Smooth muscle cell (in vitro differentiated cells): Measurements from ENCODE around the gene ANP32D. TPM values are rescaled to one million over a fixed set of nuclear protein-coding genes. Genes with fewer than 3 reads are reported as not detected.
"Not testable (repeated sequence)": the region's sequence is repeated elsewhere in the genome, so short reads cannot be mapped to it uniquely, and the experiment has no call there.

Source experiments
- DNase-seq: peaks from one replicate; lab custom pipeline; 2025; ENCODE audit not compliant: unreplicated experiment; lab: John Stamatoyannopoulos, UW
- H2AFZ ChIP-seq: fragments of 200-600 bp; sonication (generic); 2 replicates; pipeline ENCODE4 v1.6.0; 2016; ENCODE audit warnings: antibody characterized with exemption, low read depth, mild to moderate bottlenecking
- H3F3A ChIP-seq: fragments of 200-600 bp; sonication (generic); 2 replicates; pipeline ENCODE4 v1.6.0; 2017; ENCODE audit warnings: antibody characterized with exemption, low read depth
- H3K27ac ChIP-seq: fragments of 200-600 bp; sonication (generic); 2 replicates; pipeline ENCODE4 v1.5.1; 2016; ENCODE audit warnings: low read depth, mild to moderate bottlenecking
- H3K27me3 ChIP-seq: fragments of 200-600 bp; sonication (generic); 2 replicates; pipeline ENCODE4 v1.6.1; 2016; ENCODE audit warnings: low read depth, mild to moderate bottlenecking
- H3K36me3 ChIP-seq: fragments of 200-600 bp; sonication (generic); 2 replicates; pipeline ENCODE4 v1.5.1; 2016; ENCODE audit warnings: low read depth
- H3K4me1 ChIP-seq: fragments of 200-600 bp; sonication (generic); 2 replicates; pipeline ENCODE4 v1.5.1; 2016; ENCODE audit warnings: low read depth
- H3K4me2 ChIP-seq: fragments of 200-600 bp; sonication (generic); 2 replicates; pipeline ENCODE4 v1.6.0; 2016; ENCODE audit warnings: mild to moderate bottlenecking
- H3K4me3 ChIP-seq: fragments of 200-600 bp; sonication (generic); 2 replicates; pipeline ENCODE4 v1.5.1; 2016; ENCODE audit warnings: mild to moderate bottlenecking
- H3K79me2 ChIP-seq: fragments of 200-600 bp; sonication (generic); 2 replicates; pipeline ENCODE4 v1.6.0; 2016; ENCODE audit warnings: low read depth, mild to moderate bottlenecking
- H3K9ac ChIP-seq: fragments of 200-600 bp; sonication (generic); 2 replicates; pipeline ENCODE4 v1.6.0; 2016; ENCODE audit warnings: low read depth
- H3K9me3 ChIP-seq: fragments of 200-600 bp; sonication (generic); replicated peaks from 2 replicates; pipeline ENCODE4 v1.5.1; 2016; ENCODE audit warnings: low read depth
- H4K20me1 ChIP-seq: fragments of 200-600 bp; sonication (generic); 2 replicates; pipeline ENCODE4 v1.6.0; 2016; ENCODE audit warnings: low read depth
- WGBS: methylation state at CpG from one replicate; pipeline ENCODE4 v1.1.7; 2016; ENCODE audit warnings: low lambda C conversion rate; 5-methylcytosine and 5-hydroxymethylcytosine counted together
- polyA plus RNA-seq: library from polyadenylated mRNA; unstranded; fragments of >200 nt; fragmentation: Nextera tagmentation; extraction: Ambion mirVana; gene quantifications from 2 replicates; pipeline ENCODE4 v1.2.1, GENCODE V29; 2016
- total RNA-seq: library from RNA; depleted of rRNA; stranded (reverse); fragments of >200 nt; gene quantifications from 2 replicates; pipeline ENCODE4 v1.2.3, GENCODE V29; 2014
- TF ChIP-seq, protein P1 (sequence below): fragments of 200-600 bp; sonication (generic); IDR thresholded peaks from 2 replicates; pipeline ENCODE4 v1.5.1; 2017; ENCODE audit warnings: borderline replicate concordance, mild to moderate bottlenecking, antibody characterized with exemption; ENCODE audit not compliant: insufficient read depth, poor library complexity, severe bottlenecking

ANP32D gene
- total and polyA plus RNA-seq, 2 experiments from 2014 or later, result not detected

- Histone ChIP-seq H3K4me1 (no peaks in the 10 kb centered on the region), H3K27me3 (no peaks in the 10 kb centered on the region), H3K9me3 (no peaks in the 10 kb centered on the region), H4K20me1 (no peaks in the 10 kb centered on the region), H3K4me2 (no peak overlapping the region), H3K79me2 (no peaks in the 10 kb centered on the region), H3K36me3 (no peaks in the 10 kb centered on the region), H2AFZ (no peak overlapping the region), H3F3A (no peaks in the 10 kb centered on the region), H3K9ac (no peak overlapping the region), H3K27ac (no peak overlapping the region), H3K4me3 (no peak overlapping the region)
- no peak for DNase-seq
- 63% methylated on average over 2 of the region's 2 CpGs for WGBS
- TF ChIP-seq, protein P1, sequence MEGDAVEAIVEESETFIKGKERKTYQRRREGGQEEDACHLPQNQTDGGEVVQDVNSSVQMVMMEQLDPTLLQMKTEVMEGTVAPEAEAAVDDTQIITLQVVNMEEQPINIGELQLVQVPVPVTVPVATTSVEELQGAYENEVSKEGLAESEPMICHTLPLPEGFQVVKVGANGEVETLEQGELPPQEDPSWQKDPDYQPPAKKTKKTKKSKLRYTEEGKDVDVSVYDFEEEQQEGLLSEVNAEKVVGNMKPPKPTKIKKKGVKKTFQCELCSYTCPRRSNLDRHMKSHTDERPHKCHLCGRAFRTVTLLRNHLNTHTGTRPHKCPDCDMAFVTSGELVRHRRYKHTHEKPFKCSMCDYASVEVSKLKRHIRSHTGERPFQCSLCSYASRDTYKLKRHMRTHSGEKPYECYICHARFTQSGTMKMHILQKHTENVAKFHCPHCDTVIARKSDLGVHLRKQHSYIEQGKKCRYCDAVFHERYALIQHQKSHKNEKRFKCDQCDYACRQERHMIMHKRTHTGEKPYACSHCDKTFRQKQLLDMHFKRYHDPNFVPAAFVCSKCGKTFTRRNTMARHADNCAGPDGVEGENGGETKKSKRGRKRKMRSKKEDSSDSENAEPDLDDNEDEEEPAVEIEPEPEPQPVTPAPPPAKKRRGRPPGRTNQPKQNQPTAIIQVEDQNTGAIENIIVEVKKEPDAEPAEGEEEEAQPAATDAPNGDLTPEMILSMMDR, result no peak
These were observed 17.2 kb upstream of the ANP32D start for GRCh38 chr12:48455116-48455515.

GRCh38 chr12:48459259-48459658 lies 13.1 kb upstream of the ANP32D start:
- no peaks in the 10 kb centered on the region for H3K27me3 ChIP-seq
- no peak overlapping the region for H3K9ac ChIP-seq
- H3F3A ChIP-seq, result no peaks in the 10 kb centered on the region
- no peak for DNase-seq
- peak overlapping the region; percentile 31 for H3K4me2 ChIP-seq
- no peaks in the 10 kb centered on the region for H3K36me3 ChIP-seq
- no peaks in the 10 kb centered on the region for H3K79me2 ChIP-seq
- H4K20me1 ChIP-seq, result no peaks in the 10 kb centered on the region
- TF ChIP-seq, protein P1, result no peak
- WGBS, result 68% methylated on average over 6 of the region's 6 CpGs
- H2AFZ ChIP-seq, result peak overlapping the region; percentile 76
- no peaks in the 10 kb centered on the region for H3K9me3 ChIP-seq
- H3K4me3 ChIP-seq, result no peak overlapping the region
- no peaks in the 10 kb centered on the region for H3K4me1 ChIP-seq
- H3K27ac ChIP-seq, result peak overlapping the region; percentile 6

- not testable (repeated sequence) for H3K79me2 ChIP-seq, H3K27ac ChIP-seq, H3F3A ChIP-seq, H4K20me1 ChIP-seq, H3K4me3 ChIP-seq, H3K9ac ChIP-seq, H3K36me3 ChIP-seq, H3K4me1 ChIP-seq, DNase-seq, H3K27me3 ChIP-seq, H2AFZ ChIP-seq, H3K4me2 ChIP-seq, H3K9me3 ChIP-seq
- WGBS, result 86% methylated on average over 9 of the region's 9 CpGs
These were observed 3.3 kb upstream of the ANP32D start for GRCh38 chr12:48469027-48469426.

DNA sequence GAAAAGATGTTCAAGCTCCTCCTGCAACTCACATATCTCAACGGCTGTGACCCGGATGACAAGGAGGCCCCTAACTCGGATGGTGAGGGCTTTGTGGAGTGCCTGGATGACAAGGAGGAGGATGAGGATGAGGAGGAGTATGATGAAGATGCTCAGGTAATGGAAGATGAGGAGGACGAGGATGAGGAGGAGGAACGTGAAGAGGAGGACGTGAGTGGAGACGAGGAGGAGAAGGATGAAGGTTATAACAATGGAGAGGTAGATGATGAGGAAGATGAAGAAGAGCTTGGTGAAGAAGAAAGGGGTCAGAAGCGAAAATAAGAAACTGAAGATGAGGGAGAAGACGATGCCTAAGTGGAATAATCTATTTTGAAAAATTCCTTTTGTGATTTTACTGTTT lies 702 bp downstream of the ANP32D start:
- no peaks in the 10 kb centered on the region for H3K4me1 ChIP-seq
- no peak overlapping the region for H3K4me3 ChIP-seq
- 73% methylated on average over 9 of the region's 9 CpGs for WGBS

DNA sequence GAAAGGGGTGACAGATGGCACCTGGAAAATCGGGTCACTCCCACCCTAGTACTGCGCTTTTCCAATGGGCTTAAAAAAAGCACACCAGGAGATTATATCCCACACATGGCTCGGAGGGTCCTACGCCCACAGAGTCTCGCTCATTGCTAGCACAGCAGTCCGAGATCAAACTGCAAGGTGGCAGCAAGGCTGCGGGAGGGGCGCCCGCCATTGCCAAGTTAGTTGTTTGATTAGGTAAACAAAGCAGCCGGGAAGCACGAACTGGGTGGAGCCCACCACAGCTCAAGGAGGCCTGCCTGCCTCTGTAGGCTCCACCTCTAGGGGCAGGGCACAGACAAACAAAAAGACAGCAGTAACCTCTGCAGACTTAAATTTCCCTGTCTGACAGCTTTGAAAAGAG lies 2.1 kb downstream of the ANP32D start:
- H3K79me2 ChIP-seq, H3K4me3 ChIP-seq, H2AFZ ChIP-seq, H3K9ac ChIP-seq, H3K27ac ChIP-seq, H3K4me2 ChIP-seq, H3K27me3 ChIP-seq, DNase-seq, H3F3A ChIP-seq, H3K36me3 ChIP-seq, H3K4me1 ChIP-seq, H3K9me3 ChIP-seq, H4K20me1 ChIP-seq: not testable (repeated sequence)
- 85% methylated on average over 11 of the region's 11 CpGs for WGBS

More for the DNA sequence above, 702 bp downstream of the ANP32D start:
- Histone ChIP-seq H4K20me1 (no peaks in the 10 kb centered on the region), H3K9me3 (no peaks in the 10 kb centered on the region), H3K4me2 (no peak overlapping the region), H3K36me3 (no peaks in the 10 kb centered on the region), H3K9ac (no peak overlapping the region), H3K79me2 (no peaks in the 10 kb centered on the region), H3K27ac (no peak overlapping the region), H3F3A (no peaks in the 10 kb centered on the region), H2AFZ (no peak overlapping the region), H3K27me3 (no peaks in the 10 kb centered on the region)
- TF ChIP-seq, protein P1, result no peak
- no peak for DNase-seq
